Measurements from ENCODE around the gene BCAR1. TPM values are rescaled to one million over a fixed set of nuclear protein-coding genes. Genes with fewer than 3 reads are reported as not detected.
"Not testable (repeated sequence)": the region's sequence is repeated elsewhere in the genome, so short reads cannot be mapped to it uniquely, and the experiment has no call there.

The BCAR1 gene
- total and polyA plus RNA-seq, 5 experiments from 2014 or later: 0.30 TPM; not detected in 4

- POLR2A ChIA-PET: no interaction called here
- Mint-ChIP-seq H3K27me3 (peaks cover 6 to 72% (median 30%) of the 10 kb centered on the region in 5 donors), H3K4me1 (peaks cover 3 to 16% (median 13%) of the 10 kb centered on the region in 4 donors), H3K36me3 (peaks cover 0 to 2% (median 0%) of the 10 kb centered on the region in 3 donors), H3K9me3 (no peaks in the 10 kb centered on the region), H3K4me3 (no peak overlapping the region), H3K27ac (no peak overlapping the region)
- DNase-seq (no peak), ATAC-seq (no peak)
Observed at GRCh38 chr16:75248536-75249380, 2.7 kb downstream of the BCAR1 start.

DNA sequence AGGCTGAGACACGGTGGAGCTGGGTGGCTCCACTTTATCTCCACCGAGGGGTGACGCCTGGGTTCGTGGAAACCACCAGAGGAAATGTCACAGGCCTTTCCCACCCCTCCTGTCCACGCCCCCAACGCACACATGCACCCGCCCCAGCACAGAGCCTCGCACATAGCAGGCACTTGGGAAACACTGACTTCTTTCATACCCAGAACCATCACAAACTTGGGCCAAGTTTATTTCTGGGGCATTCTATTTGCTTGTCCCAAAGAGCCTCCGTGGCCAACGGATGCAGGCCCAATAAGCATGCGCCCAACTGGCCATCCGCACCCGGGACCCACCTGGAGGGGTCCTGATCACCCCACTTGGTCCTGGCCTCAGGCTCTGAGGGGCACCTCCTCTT lies 3.3 kb downstream of the BCAR1 start:
- Mint-ChIP-seq H3K4me3 (no peak overlapping the region), H3K27ac (no peak overlapping the region)
- POLR2A ChIA-PET: no interaction called here

GRCh38 chr16:75247249-75247648 lies 4.2 kb downstream of the BCAR1 start:
- Mint-ChIP-seq H3K4me3 (no peak overlapping the region), H3K4me1 (peaks cover 3 to 15% (median 13%) of the 10 kb centered on the region in 4 donors), H3K9me3 (no peaks in the 10 kb centered on the region), H3K36me3 (peaks cover 0 to 2% (median 0%) of the 10 kb centered on the region in 3 donors), H3K27me3 (peaks cover 6 to 57% (median 28%) of the 10 kb centered on the region in 5 donors), H3K27ac (no peak overlapping the region)
- ATAC-seq: no peak
- POLR2A ChIA-PET: no interaction called here
- no peak for DNase-seq

More for the DNA sequence above, 3.3 kb downstream of the BCAR1 start:
- Mint-ChIP-seq H3K36me3 (peaks cover 0 to 2% (median 0%) of the 10 kb centered on the region in 3 donors), H3K4me1 (peaks cover 3 to 16% (median 13%) of the 10 kb centered on the region in 4 donors), H3K27me3 (peaks cover 6 to 66% (median 30%) of the 10 kb centered on the region in 5 donors), H3K9me3 (no peaks in the 10 kb centered on the region)
- ATAC-seq: no peak
- no peak for DNase-seq

DNA sequence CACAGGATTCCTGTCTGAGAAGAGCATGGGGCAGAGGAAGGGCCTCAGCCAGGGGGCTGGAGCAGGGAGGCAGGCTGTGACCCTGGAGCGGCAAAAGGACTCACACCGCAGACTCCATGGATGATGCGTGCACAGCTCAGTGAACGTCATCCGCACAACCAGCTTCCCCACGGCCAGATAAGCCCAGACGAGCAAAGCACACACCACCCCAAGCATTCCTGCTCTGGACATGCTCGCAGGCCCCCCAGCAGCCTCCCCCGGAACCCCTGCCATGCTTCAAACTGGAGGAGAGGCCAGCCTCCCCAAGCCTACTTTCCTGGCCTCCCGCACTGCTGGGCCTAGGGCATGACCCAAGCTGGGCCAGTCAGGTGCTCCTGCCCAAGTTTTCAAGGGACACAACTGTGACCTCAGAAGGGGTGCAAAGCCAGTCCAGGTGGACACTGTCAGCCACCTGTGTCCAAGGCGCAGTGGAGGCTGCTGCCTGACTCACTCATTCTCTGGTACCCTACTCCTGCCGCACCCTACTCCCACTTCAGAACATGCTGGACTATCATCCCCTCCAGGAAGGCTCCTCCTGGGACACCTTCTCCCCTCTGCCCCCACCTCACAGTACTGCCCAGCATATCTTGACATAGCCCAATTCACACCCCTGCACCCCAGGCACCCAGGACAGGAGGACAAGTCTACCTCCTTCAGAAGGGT lies 4.8 kb downstream of the BCAR1 start:
- no peak overlapping the region for H3K4me3 Mint-ChIP-seq
- no peaks in the 10 kb centered on the region for H3K36me3 Mint-ChIP-seq
- no peak for DNase-seq
- ATAC-seq: no peak
- H3K9me3 Mint-ChIP-seq: no peaks in the 10 kb centered on the region
- no peak overlapping the region for H3K27ac Mint-ChIP-seq
- H3K27me3 Mint-ChIP-seq: peaks cover 4 to 51% (median 24%) of the 10 kb centered on the region in 5 donors
- POLR2A ChIA-PET: no interaction called here
- peaks cover 0 to 9% (median 8%) of the 10 kb centered on the region in 4 donors for H3K4me1 Mint-ChIP-seq

DNA sequence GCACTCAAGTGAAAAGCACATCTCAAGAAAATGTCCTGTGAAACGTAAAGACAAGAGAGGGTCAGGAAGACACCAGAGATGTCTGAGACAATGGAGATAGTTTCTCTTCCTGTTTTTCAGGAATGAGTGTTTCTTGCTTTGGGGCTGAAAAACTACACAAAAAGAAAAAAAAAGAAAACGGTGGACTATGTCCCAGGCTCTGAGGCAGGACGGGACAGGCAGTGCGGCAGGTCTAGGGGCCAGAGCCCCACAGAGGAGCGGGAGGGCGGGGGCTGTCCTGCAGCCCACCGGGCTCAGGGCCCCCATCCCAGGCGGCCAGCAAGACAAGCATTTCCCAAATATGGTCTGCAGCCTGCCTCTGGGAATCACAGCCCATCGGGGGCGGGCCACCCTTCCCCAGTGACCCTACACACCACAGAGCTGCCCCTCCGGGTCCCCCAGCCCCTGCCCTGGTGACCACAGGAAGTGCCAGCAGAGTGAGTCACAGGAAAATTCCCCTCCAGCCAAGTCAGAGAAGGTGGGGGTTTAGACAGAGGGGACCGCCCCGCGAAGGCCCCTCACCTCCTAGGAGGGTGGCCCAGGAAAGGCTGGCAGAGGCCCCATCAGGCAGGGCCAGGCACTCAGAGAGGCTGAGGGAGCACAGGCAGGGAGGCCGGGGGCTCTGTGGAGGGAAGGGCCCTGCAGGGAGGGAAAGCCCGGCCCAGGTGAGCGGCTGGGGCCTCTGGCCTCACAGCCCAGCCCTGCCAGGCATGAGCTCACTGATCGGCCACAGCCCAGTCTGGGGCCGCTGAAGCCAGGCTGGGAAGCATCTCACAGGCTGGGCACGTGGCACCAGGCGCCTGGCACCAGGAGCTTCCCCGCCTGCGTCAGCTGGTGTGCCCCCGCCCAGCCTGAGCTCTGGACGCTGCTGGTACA lies 6.3 kb downstream of the BCAR1 start:
- no peaks in the 10 kb centered on the region for H3K9me3 Mint-ChIP-seq
- H3K4me1 Mint-ChIP-seq: peaks cover 0 to 6% (median 3%) of the 10 kb centered on the region in 4 donors
- ATAC-seq (no peak), DNase-seq (no peak)
- POLR2A ChIA-PET: no interaction called here
- no peaks in the 10 kb centered on the region for H3K36me3 Mint-ChIP-seq
- H3K27ac Mint-ChIP-seq: peak overlapping the region in 1 of 10 donors; percentile 27
- H3K4me3 Mint-ChIP-seq: no peak overlapping the region
- H3K27me3 Mint-ChIP-seq: peaks cover 4 to 42% (median 21%) of the 10 kb centered on the region in 5 donors

GRCh38 chr16:75244225-75244809 lies 7.1 kb downstream of the BCAR1 start:
- no peak for ATAC-seq
- Mint-ChIP-seq H3K36me3 (no peaks in the 10 kb centered on the region), H3K4me3 (no peak overlapping the region)

GRCh38 chr16:75243667-75244224 lies 7.7 kb downstream of the BCAR1 start:
- Mint-ChIP-seq H3K27me3 (peaks cover 4 to 29% (median 14%) of the 10 kb centered on the region in 5 donors), H3K9me3 (no peaks in the 10 kb centered on the region), H3K27ac (no peak overlapping the region), H3K36me3 (no peaks in the 10 kb centered on the region), H3K4me3 (no peak overlapping the region), H3K4me1 (peaks cover 0 to 3% (median 0%) of the 10 kb centered on the region in 4 donors)
- ATAC-seq (no peak), DNase-seq (no peak)
- POLR2A ChIA-PET: no interaction called here

More at GRCh38 chr16:75244225-75244809, 7.1 kb downstream of the BCAR1 start:
- Mint-ChIP-seq H3K9me3 (no peaks in the 10 kb centered on the region), H3K27ac (peak overlapping the region in 1 of 10 donors; percentile 27), H3K27me3 (peaks cover 4 to 34% (median 16%) of the 10 kb centered on the region in 5 donors), H3K4me1 (peaks cover 0 to 3% (median 0%) of the 10 kb centered on the region in 4 donors)
- POLR2A ChIA-PET: no interaction called here
- no peak for DNase-seq

- POLR2A ChIA-PET, H3K9me3 Mint-ChIP-seq, ATAC-seq, H3K4me3 Mint-ChIP-seq, H3K36me3 Mint-ChIP-seq, H3K4me1 Mint-ChIP-seq, DNase-seq, H3K27ac Mint-ChIP-seq: not testable (repeated sequence)
- H3K27me3 Mint-ChIP-seq: peaks cover 0 to 17% (median 7%) of the 10 kb centered on the region in 5 donors
Observed at GRCh38 chr16:75242436-75243078, 8.9 kb downstream of the BCAR1 start.

- H3K4me1 Mint-ChIP-seq: peaks cover 0 to 3% (median 0%) of the 10 kb centered on the region in 4 donors
- DNase-seq (no peak), ATAC-seq (no peak)
- no peak overlapping the region for H3K4me3 Mint-ChIP-seq
- H3K9me3 Mint-ChIP-seq: no peaks in the 10 kb centered on the region
- peaks cover 0 to 11% (median 7%) of the 10 kb centered on the region in 5 donors for H3K27me3 Mint-ChIP-seq
- no peaks in the 10 kb centered on the region for H3K36me3 Mint-ChIP-seq
- POLR2A ChIA-PET: no interaction called here
- H3K27ac Mint-ChIP-seq: no peak overlapping the region
Observed at GRCh38 chr16:75241955-75242354, 9.5 kb downstream of the BCAR1 start.

GRCh38 chr16:75241412-75241811 lies 10.0 kb downstream of the BCAR1 start:
- H3K9me3 Mint-ChIP-seq: no peaks in the 10 kb centered on the region
- no peaks in the 10 kb centered on the region for H3K36me3 Mint-ChIP-seq
- H3K4me3 Mint-ChIP-seq: no peak overlapping the region
- DNase-seq (no peak), ATAC-seq (no peak)
- no peak overlapping the region for H3K27ac Mint-ChIP-seq
- H3K4me1 Mint-ChIP-seq: peaks cover 0 to 3% (median 0%) of the 10 kb centered on the region in 4 donors
- POLR2A ChIA-PET: no interaction called here
- H3K27me3 Mint-ChIP-seq: peaks cover 0 to 9% (median 5%) of the 10 kb centered on the region in 5 donors

DNA sequence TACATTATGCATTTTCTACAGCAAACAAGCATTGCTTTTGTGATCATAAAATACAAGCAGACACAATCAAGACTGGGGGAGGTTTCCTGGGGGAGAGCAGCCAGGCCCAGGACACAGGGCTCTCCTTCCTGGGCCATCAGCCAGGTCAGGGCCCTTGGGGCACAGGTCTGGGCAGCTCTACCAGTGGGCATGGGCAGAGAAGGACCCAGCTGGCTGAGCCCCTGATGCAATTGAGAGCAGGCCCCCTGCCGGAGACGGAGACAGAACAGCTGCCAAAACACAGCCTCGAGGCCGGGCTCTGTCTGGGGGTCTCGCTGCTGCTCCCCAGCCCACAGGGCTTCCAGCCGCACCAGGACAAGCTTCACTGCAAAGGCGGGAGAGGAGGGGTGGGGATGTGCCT lies 10.8 kb downstream of the BCAR1 start:
- H3K4me1 Mint-ChIP-seq, ATAC-seq, H3K9me3 Mint-ChIP-seq, H3K4me3 Mint-ChIP-seq, H3K36me3 Mint-ChIP-seq, POLR2A ChIA-PET, DNase-seq, H3K27ac Mint-ChIP-seq: not testable (repeated sequence)
- peaks cover 0 to 14% (median 0%) of the 10 kb centered on the region in 5 donors for H3K27me3 Mint-ChIP-seq

All from naive thymus-derived CD8-positive, alpha-beta T cell (primary cell).